ENCODE results near the gene FOXP2. TPM values are rescaled to one million over a fixed set of nuclear protein-coding genes. Genes with fewer than 3 reads are reported as not detected.
A peak's percentile ranks its signal among the peaks of the same experiment; 100 is the strongest.

The FOXP2 gene
- total and polyA plus RNA-seq, 2 experiments from 2014 or later, result 10.0 to 14.7 TPM

DNA sequence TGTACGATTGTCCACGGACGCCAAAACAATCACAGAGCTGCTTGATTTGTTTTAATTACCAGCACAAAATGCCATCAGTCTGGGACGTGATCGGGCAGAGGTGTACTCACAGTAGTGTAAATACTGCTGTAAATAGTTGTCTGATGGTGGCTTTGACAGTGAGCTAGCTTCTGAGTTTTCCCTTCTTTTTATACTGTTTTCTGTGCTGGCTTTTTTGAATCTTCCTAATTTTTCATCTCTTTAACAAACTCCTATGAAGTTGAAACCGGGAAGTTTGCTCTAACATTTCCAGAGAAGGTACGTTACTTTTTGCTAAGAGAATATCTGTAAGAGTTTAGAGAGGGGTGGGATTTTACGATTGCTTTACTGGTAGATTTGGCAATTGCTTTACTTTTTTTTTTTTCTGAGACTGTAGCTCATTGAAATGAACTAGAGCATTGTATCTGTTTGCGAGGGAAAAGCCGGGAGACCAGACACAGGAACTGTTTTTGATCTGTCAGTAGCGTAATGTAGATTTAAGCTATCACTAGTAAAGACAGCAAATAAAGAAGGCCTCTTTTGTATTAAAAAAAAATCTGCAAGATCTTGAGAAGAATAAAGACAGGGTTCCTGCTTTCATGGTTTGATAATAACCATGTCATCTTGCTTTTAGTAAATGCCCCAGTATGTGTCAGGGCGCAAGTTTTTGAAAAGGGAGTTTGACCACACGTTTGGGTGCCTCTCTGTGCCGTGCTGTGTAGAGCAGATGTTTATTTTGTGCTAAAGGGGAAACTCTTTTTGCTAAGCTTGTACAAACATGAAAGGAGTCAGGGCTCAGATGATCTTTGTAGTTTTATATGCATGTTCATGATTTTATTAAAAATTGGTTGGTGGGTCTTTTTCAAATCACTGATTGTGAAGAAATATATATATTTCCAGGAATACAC is 712 bp downstream of the FOXP2 start:
- Histone ChIP-seq H3K4me2 (peak overlapping the region; percentile 71), H3K9me2 (replicated peaks; ENCODE audit: insufficient read depth) (no peaks in the 10 kb centered on the region), H3K27ac (peak overlapping the region; percentile 77), H3K36me3 (replicated peaks; ENCODE audit: insufficient read depth, low read depth) (no peaks in the 10 kb centered on the region), H3K79me2 (peaks cover 14% of the 10 kb centered on the region), H3K27me3 (no peaks in the 10 kb centered on the region), H3K9me3 (ENCODE audit: low read depth) (no peaks in the 10 kb centered on the region), H4K20me1 (ENCODE audit: insufficient read depth, poor library complexity, severe bottlenecking) (no peaks in the 10 kb centered on the region), H3K4me3 (peak overlapping the region; percentile 34), H2AFZ (peak overlapping the region; percentile 50), H3K4me1 (ENCODE audit: insufficient read depth) (peaks cover 22% of the 10 kb centered on the region)
- TF ChIP-seq EZH2phosphoT487 (IDR thresholded peaks at IDR 0.05; ENCODE audit: low read depth, severe bottlenecking, unreplicated experiment), result no peak
- no peak for DNase-seq (ENCODE audit: low spot score)
- 6% methylated on average over 14 of the region's 14 CpGs for WGBS (ENCODE audit: low lambda C conversion rate, missing lambda C conversion rate)

DNA sequence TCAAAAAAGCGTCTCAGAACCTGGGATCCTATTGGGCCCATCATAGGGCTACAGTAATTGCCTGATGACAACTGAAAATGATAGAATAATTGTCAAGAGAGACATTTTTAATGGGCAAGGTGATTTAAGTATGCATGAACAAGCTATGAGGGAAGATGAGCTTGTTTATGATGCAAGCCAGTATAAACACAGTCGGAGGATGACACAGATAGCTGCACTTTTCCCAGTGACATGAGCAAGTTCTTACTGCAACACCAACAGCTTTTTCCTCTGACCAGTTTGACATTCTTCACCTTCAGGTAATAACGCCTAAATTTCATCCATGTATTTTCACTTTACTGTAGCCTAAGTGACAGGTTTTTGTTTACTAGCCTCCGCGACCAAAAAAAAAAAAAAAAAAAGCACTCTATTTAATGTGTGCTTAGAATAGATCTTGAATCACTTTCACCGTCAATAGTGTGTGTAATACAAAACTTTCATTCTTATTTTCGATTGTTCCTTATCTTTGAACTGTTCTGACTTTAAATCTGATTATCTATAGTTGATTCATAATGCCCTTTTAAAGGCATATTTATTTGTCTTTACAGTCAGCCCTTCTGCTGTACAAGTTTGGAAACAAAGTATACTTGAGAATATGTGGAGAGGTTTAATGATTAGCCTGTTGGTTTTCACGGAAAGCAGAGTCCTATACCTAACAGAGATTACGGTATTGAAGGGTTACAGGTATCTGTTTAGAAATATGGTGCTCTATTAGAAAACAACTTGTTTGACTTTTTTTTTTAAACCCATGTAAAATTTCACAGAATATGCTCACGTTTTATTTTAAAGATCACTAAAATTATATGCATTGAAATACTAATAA is 1.7 kb downstream of the FOXP2 start:
- H3K9me2 ChIP-seq (replicated peaks; ENCODE audit: insufficient read depth), result no peaks in the 10 kb centered on the region
- H3K36me3 ChIP-seq (replicated peaks; ENCODE audit: insufficient read depth, low read depth), result no peaks in the 10 kb centered on the region
- H3K4me1 ChIP-seq (ENCODE audit: insufficient read depth), result peaks cover 22% of the 10 kb centered on the region
- H3K4me2 ChIP-seq, result peak overlapping the region; percentile 71
- H3K9me3 ChIP-seq (ENCODE audit: low read depth), result no peaks in the 10 kb centered on the region
- WGBS (ENCODE audit: low lambda C conversion rate, missing lambda C conversion rate), result 42% methylated on average over 10 of the region's 10 CpGs
- peaks cover 14% of the 10 kb centered on the region for H3K79me2 ChIP-seq
- no peak overlapping the region for H2AFZ ChIP-seq
- no peak for DNase-seq (ENCODE audit: low spot score)
- no peak overlapping the region for H3K4me3 ChIP-seq
- H3K27ac ChIP-seq, result peak overlapping the region; percentile 77
- TF ChIP-seq EZH2 (IDR thresholded peaks at IDR 0.05; ENCODE audit: borderline replicate concordance), result no peak
- TF ChIP-seq, protein P1, sequence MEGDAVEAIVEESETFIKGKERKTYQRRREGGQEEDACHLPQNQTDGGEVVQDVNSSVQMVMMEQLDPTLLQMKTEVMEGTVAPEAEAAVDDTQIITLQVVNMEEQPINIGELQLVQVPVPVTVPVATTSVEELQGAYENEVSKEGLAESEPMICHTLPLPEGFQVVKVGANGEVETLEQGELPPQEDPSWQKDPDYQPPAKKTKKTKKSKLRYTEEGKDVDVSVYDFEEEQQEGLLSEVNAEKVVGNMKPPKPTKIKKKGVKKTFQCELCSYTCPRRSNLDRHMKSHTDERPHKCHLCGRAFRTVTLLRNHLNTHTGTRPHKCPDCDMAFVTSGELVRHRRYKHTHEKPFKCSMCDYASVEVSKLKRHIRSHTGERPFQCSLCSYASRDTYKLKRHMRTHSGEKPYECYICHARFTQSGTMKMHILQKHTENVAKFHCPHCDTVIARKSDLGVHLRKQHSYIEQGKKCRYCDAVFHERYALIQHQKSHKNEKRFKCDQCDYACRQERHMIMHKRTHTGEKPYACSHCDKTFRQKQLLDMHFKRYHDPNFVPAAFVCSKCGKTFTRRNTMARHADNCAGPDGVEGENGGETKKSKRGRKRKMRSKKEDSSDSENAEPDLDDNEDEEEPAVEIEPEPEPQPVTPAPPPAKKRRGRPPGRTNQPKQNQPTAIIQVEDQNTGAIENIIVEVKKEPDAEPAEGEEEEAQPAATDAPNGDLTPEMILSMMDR (IDR thresholded peaks at IDR 0.05; ENCODE audit: poor library complexity), result no peak
- no peaks in the 10 kb centered on the region for H4K20me1 ChIP-seq (ENCODE audit: insufficient read depth, poor library complexity, severe bottlenecking)
- no peaks in the 10 kb centered on the region for H3K27me3 ChIP-seq

DNA sequence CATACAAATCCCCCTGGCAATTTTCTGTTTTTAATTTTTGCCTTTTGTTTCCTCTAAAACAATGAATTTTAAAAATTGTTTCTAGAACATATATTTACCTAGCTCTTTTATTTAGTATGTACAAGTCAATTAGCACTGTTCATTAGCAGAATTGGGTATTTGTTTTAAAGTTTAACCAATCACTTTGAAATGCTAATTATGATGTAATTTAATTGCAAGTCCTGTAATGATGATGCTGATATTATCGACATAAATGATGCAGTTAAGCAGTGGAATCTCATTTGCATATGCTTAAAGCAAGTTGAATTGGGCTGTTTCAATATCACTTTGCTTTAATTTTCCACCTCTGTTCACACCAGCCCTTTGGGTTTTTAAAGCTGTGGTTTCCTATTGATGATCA is 2.7 kb downstream of the FOXP2 start:
- no peak for DNase-seq (ENCODE audit: low spot score)
- H3K36me3 ChIP-seq (replicated peaks; ENCODE audit: insufficient read depth, low read depth), result no peaks in the 10 kb centered on the region
- H4K20me1 ChIP-seq (ENCODE audit: insufficient read depth, poor library complexity, severe bottlenecking), result no peaks in the 10 kb centered on the region
- H3K4me1 ChIP-seq (ENCODE audit: insufficient read depth), result peaks cover 22% of the 10 kb centered on the region
- peak overlapping the region; percentile 71 for H3K4me2 ChIP-seq
- TF ChIP-seq EZH2phosphoT487 (IDR thresholded peaks at IDR 0.05; ENCODE audit: low read depth, severe bottlenecking, unreplicated experiment), result no peak
- TF ChIP-seq, protein P1 (IDR thresholded peaks at IDR 0.05; ENCODE audit: poor library complexity), result no peak
- no peak for TF ChIP-seq EZH2 (IDR thresholded peaks at IDR 0.05; ENCODE audit: borderline replicate concordance)
- no peaks in the 10 kb centered on the region for H3K27me3 ChIP-seq
- H3K9me3 ChIP-seq (ENCODE audit: low read depth), result no peaks in the 10 kb centered on the region
- H3K9me2 ChIP-seq (replicated peaks; ENCODE audit: insufficient read depth), result no peaks in the 10 kb centered on the region
- H3K79me2 ChIP-seq, result peaks cover 14% of the 10 kb centered on the region
- 80% methylated on average over 1 of the region's 1 CpG for WGBS (ENCODE audit: low lambda C conversion rate, missing lambda C conversion rate)
- no peak overlapping the region for H3K27ac ChIP-seq
- no peak overlapping the region for H3K4me3 ChIP-seq
- no peak overlapping the region for H2AFZ ChIP-seq
